ENCODE results near the gene NMRK2. TPM values are rescaled to one million over a fixed set of nuclear protein-coding genes. Genes with fewer than 3 reads are reported as not detected.

Gene NMRK2
- total and polyA plus RNA-seq, 4 donors, result 0.07 TPM; not detected in 3

DNA sequence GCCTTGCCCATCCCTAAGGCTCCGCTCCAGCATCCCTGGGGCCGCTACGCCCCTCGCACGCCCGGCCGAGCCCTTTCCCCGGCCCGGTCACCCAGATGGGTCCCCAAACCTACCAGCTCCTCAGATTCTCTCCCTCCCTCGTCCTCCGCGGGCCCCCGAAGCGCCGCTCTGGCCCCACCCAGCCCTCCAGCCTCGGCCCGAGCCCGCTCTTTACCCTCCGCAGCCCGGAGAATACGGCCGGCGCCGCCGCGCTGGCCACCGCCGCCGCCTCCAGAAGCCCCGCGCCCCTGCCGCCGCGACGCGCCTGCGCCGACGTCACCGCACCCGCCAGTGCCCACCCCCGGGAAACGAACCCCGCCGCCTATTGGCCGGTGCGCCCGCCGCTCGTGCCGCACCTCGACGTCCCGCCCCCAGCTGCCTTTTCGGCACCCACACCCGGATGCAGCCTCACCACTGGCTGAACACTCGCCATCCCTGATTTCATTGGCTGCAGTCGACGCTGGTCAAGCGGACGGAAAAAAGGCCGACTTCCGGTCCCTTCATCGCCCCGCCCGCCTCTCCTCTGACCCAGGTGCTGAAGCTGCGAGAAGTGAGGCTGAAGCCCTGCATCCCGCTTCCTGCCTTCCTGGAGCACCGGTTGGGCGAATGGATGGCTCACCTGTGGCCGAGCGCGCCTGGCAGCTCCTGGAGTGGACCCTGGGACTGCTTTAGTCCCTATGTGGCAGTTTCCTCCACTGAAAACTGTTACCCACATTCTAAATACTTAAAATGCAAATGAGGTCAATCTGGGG, 38.1 kb downstream of the NMRK2 start, which contains the start of gene DAPK3:
Gene DAPK3 (minus strand): TSS at position 292 of the 791 bp plus-strand sequence. CDS start 1,364 bp downstream, outside the sequence.
- TF ChIP-seq GABPA (IDR thresholded peaks at IDR 0.05 in 1 of 2, conservative IDR thresholded peaks at IDR 0.05 in 1 of 2) (peak; percentile 84 to 95), FOXA2 (IDR thresholded peaks at IDR 0.05) (no peak), TAF1 (conservative IDR thresholded peaks at IDR 0.05) (no peak), YY1 (IDR thresholded peaks at IDR 0.05) (peak; percentile 50), SP1 (IDR thresholded peaks at IDR 0.05) (peak; percentile 84), FOXA1 (IDR thresholded peaks at IDR 0.05) (no peak), RXRA (IDR thresholded peaks at IDR 0.05) (peak; percentile 31 to 55), MAX (IDR thresholded peaks at IDR 0.05) (no peak), HNF4G (IDR thresholded peaks at IDR 0.05) (no peak), HNF4A (conservative IDR thresholded peaks at IDR 0.05) (peak; percentile 13 to 26), RAD21 (IDR thresholded peaks at IDR 0.05) (no peak), CTCF (IDR thresholded peaks at IDR 0.05; ENCODE audit: low read depth, low read length, missing input control) (peak; percentile 22), ATF3 (IDR thresholded peaks at IDR 0.05) (no peak), EGR1 (IDR thresholded peaks at IDR 0.05; ENCODE audit: low read depth in 2 of 2) (peak in 1 of 2 donors; percentile 50), NR2F2 (IDR thresholded peaks at IDR 0.05) (peak; percentile 43), JUND (IDR thresholded peaks at IDR 0.05) (no peak)
- TF ChIP-seq, protein P1, sequence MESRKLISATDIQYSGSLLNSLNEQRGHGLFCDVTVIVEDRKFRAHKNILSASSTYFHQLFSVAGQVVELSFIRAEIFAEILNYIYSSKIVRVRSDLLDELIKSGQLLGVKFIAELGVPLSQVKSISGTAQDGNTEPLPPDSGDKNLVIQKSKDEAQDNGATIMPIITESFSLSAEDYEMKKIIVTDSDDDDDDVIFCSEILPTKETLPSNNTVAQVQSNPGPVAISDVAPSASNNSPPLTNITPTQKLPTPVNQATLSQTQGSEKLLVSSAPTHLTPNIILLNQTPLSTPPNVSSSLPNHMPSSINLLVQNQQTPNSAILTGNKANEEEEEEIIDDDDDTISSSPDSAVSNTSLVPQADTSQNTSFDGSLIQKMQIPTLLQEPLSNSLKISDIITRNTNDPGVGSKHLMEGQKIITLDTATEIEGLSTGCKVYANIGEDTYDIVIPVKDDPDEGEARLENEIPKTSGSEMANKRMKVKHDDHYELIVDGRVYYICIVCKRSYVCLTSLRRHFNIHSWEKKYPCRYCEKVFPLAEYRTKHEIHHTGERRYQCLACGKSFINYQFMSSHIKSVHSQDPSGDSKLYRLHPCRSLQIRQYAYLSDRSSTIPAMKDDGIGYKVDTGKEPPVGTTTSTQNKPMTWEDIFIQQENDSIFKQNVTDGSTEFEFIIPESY (IDR thresholded peaks at IDR 0.05), result no peak
- TF ChIP-seq, protein P2, sequence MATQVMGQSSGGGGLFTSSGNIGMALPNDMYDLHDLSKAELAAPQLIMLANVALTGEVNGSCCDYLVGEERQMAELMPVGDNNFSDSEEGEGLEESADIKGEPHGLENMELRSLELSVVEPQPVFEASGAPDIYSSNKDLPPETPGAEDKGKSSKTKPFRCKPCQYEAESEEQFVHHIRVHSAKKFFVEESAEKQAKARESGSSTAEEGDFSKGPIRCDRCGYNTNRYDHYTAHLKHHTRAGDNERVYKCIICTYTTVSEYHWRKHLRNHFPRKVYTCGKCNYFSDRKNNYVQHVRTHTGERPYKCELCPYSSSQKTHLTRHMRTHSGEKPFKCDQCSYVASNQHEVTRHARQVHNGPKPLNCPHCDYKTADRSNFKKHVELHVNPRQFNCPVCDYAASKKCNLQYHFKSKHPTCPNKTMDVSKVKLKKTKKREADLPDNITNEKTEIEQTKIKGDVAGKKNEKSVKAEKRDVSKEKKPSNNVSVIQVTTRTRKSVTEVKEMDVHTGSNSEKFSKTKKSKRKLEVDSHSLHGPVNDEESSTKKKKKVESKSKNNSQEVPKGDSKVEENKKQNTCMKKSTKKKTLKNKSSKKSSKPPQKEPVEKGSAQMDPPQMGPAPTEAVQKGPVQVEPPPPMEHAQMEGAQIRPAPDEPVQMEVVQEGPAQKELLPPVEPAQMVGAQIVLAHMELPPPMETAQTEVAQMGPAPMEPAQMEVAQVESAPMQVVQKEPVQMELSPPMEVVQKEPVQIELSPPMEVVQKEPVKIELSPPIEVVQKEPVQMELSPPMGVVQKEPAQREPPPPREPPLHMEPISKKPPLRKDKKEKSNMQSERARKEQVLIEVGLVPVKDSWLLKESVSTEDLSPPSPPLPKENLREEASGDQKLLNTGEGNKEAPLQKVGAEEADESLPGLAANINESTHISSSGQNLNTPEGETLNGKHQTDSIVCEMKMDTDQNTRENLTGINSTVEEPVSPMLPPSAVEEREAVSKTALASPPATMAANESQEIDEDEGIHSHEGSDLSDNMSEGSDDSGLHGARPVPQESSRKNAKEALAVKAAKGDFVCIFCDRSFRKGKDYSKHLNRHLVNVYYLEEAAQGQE (IDR thresholded peaks at IDR 0.05), result peak; percentile 98
- H3K4me1 ChIP-seq (ENCODE audit: control insufficient read depth in 4 of 4, insufficient read depth in 4 of 4, low read length in 3 of 4), result peaks cover 4 to 25% (median 13%) of the 10 kb centered on the region in 4 donors

More for the DNA sequence above, 38.1 kb downstream of the NMRK2 start, which contains the start of gene DAPK3:
- Histone ChIP-seq H3K9ac (ENCODE audit: low read depth in 1 of 2, low read length in 2 of 2) (peak within 1 kb of the TSS; percentile 30 to 68), H3K27me3 (ENCODE audit: control insufficient read depth in 4 of 4, insufficient read depth in 4 of 4, low read length in 3 of 4) (no peaks in the 10 kb centered on the region), H3K36me3 (ENCODE audit: control insufficient read depth in 4 of 4, insufficient read depth in 3 of 4, low read depth in 1 of 4, low read length in 3 of 4) (peaks cover 5 to 21% (median 12%) of the 10 kb centered on the region in 4 donors), H3K4me3 (ENCODE audit: low read depth in 1 of 3, low read length in 3 of 3) (peak within 1 kb of the TSS; percentile 72 to 89 (median 77)), H3K9me3 (ENCODE audit: control insufficient read depth in 4 of 4, low read length in 3 of 4) (no peaks in the 10 kb centered on the region), H3K27ac (ENCODE audit: low read depth in 1 of 2, low read length in 2 of 2) (peak within 1 kb of the TSS; percentile 84 to 90)
- under 1% methylated on average over 73 of the region's 73 CpGs for WGBS
- DNase-seq (ENCODE audit: low spot score), result peak; percentile 97

All from liver (tissue), 9 donors.